ENCODE results near the gene HELLS.
A peak's percentile ranks its signal among the peaks of the same experiment; 100 is the strongest.
"Not testable (repeated sequence)": the region's sequence is repeated elsewhere in the genome, so short reads cannot be mapped to it uniquely, and the experiment has no call there.

Gene HELLS

DNA sequence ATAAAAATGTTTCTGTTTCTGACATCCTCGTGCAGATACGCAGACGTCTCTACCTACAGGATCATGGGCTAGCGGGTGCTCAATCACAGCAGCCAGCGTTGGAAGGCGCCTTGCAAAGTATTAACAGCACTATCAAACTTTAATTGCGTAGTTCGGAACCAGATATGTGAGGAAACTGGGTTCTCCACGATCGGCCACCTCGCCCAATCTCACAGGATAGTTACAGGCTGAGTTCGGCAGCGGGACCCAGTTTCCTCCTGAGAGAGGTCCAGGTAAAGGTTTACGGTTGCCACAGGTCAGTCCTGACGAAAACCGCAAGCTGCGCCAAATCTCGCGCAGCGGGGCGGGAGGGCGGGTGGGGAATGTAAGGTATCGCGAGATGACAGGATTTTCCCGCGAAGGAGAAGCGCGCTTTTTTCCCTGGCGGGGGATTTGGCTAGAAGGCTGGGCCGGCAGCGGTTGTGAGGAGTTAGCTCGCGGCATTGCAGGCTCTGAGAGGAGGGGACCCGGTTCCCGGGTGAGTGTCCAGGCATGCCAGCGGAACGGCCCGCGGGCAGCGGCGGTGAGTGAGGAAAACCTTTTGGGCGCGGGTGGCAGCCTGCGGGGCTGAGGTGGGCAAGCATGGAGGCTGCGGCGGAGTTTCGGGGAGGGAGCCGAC lies at the start of gene HELLS:
HELLS (plus strand) TSS at position 398 of the 658 bp plus-strand sequence; CDS start at position 532, 134 bp downstream.
- DNase-seq, result peak; percentile 82

GRCh38 chr10:94496010-94496409 lies 49.6 kb upstream of the HELLS start:
- DNase-seq, result no peak

- DNase-seq, result no peak
Observed at GRCh38 chr10:94496646-94497045, 48.9 kb upstream of the HELLS start.

DNA sequence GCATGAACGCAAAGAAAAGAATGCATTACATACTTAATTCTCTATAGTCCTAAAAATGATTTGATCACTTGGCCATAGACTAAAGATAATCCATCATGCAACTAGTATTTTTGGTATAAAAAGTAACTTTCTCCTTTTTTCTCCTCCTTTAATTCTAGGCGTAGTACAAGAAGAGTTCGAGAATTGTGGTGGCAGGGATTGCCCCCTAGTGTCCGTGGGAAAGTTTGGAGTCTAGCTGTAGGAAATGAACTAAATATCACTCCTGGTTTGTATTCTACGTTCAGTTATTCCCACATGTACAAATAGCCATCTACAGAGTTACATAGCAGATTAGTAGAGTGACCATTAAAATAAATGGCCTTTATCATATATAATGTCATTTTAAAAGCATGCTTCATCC lies 45.5 kb upstream of the HELLS start:
- no peak for DNase-seq

DNA sequence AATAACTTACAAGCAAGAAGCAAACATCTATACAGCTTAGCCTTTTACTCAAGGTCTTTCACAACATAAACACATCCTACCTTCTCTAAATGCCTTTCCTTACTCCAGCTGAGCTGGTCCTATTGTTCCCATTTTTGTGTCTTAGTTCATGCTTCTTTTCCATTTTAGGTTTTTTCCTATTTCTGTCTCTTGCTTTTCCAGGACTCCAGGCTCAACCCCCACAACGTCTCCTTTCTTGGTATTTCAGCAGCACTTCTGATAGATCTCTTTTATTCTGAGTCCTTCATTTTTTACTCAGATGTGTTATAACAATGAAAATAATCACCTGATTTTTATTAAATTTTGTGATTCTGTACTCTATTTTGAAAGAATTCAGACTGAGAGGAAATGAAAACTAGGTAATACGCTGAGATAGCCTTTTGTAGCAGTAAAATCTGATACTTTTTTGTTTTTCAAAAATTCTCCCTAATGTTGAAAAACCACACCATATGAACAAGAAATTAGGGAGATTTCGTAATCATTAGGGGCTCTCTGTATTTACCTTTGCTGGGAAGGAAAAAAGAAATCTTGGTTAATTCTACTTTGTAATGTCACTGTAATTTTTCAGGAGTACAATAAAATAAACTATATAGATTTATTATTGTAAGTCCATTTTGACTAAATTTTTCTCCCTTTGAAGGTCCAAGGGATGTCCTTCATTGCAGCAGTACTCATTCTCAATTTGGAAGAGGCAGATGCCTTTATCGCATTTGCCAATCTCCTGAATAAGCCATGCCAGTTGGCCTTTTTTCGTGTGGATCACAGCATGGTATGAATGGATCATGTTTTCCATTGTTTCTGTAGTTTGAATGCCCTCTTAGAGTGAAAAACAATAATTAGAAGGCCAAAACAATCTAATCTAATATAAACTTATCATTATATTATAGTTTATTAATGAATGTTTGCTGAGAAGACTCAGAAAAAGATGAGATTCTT lies 24.0 kb upstream of the HELLS start:
- DNase-seq, result no peak

DNA sequence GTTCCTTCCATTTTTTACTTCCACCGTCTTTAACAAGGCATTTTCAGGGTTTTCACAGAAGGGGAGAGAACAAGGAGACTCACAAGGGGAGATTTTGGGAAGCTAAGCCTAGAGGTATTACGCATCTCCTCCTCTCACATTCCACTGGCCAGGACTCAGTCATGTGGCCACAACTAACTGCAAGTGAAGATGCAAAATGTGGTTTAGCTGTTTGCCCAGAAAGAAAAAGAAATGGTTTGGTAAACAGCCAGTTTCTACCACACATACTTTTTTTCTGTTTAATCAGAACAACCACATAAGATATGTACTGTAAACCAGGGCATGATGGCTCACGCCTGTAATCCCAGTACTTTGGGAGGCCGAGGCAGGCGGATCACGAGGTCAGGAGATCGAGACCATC lies 21.4 kb upstream of the HELLS start:
- DNase-seq, result no peak

DNA sequence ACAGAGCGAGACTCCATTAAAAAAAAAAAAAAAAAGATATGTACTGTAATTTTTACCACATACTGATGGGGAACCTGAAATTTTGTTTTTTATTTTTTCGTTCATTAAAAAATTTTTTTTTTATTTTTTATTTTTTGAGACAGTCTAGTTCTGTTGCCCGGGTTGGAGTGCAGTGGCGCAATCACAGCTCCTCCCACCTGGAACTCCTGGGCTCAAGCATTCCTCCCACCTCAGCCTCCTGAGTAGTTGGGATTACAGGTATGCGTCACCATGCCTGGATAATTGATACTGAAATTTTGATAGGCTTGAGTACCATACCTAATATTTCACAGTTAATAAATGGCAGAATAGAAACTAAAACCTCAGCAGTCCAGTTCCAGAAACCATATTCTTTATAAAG lies 20.9 kb upstream of the HELLS start:
- DNase-seq, result no peak

DNA sequence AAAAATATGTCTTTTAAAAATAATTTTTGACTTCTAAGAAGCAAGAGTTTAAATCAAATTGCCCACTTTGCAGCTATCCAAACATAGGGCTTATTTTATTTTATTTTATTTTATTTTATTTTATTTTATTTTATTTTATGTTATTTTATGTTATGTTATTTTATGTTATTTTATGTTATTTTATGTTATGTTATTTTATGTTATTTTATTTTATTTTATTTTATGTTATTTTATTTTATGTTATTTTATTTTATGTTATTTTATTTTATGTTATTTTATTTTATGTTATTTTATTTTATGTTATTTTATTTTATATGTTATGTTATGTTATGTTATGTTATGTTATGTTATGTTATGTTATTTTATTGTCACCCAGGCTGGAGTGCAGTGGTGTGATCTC lies 14.0 kb upstream of the HELLS start:
- DNase-seq, result not testable (repeated sequence)

- no peak for DNase-seq
Observed at GRCh38 chr10:94533027-94533426, 12.6 kb upstream of the HELLS start.

GRCh38 chr10:94542282-94542681 lies 3.3 kb upstream of the HELLS start:
- not testable (repeated sequence) for DNase-seq

GRCh38 chr10:94546049-94546900 lies 687 bp downstream of the HELLS start:
- peak; percentile 5 for DNase-seq

DNA sequence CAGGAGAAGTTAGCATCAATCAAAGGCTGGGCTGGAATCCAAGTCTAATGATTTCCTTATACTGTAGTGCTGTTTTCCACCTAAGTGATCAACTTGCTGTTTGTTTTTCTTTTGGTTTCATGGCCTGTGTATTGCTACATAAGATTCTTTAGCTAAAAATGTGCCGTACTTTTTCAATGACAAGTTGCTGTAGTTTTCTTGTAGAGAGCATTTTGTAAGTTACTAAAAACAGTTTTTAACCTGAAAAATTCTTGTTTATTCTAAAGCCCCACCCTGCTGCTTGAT lies 1.3 kb downstream of the HELLS start:
- peak; percentile 3 for DNase-seq

- no peak for DNase-seq
Observed at GRCh38 chr10:94549221-94549620, 3.6 kb downstream of the HELLS start.

DNA sequence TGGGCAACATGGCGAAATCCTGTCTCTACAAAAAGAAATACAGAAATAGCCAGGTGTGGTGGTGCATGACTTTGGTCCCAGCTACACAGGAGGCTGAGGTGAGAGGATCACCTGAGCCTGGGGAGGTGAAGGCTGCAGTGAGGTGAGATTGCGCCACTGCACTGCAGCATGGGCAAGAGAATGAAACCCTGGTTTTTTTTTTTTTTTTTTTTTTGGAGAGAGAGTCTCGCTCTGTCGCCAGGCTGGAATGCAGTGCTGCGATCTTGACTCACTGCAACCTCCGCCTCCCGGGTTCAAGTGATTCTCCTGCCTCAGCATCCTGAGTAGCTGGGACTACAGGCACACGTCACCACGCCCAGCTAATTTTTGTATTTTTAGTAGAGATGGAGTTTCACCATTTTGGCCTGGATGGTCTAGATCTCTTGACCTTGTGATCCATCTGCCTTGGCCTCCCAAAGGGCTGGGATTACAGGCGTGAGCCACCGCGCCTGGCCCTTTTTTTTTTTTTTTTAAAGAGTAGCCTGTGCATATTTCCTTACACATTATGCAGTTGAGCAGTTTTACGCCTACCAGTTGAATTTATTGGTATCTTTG lies 22.2 kb downstream of the HELLS start:
- not testable (repeated sequence) for DNase-seq

GRCh38 chr10:94571081-94571480 lies 25.5 kb downstream of the HELLS start:
- no peak for DNase-seq

DNA sequence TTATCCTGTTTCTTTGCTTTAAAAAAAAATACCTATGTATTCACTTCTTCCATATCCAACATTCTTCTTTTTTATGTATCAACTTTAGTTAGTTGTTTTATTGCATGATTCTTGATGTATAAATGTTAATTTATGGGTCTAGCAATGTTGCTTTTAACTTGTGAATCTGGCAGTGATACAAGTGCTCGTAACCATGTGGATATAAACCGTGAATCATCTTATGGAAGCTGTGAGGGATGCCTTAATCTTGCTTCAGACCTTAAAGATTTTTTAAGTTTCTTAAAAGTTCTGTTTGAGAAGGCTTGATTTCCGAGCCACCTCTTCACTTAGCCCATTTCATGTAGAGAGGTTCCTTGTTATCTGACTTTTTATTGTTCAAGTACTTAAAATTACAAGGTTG lies 25.9 kb downstream of the HELLS start:
- no peak for DNase-seq

GRCh38 chr10:94578790-94579189 lies 33.2 kb downstream of the HELLS start:
- no peak for DNase-seq

- no peak for DNase-seq
Observed at GRCh38 chr10:94583124-94583523, 37.5 kb downstream of the HELLS start.

DNA sequence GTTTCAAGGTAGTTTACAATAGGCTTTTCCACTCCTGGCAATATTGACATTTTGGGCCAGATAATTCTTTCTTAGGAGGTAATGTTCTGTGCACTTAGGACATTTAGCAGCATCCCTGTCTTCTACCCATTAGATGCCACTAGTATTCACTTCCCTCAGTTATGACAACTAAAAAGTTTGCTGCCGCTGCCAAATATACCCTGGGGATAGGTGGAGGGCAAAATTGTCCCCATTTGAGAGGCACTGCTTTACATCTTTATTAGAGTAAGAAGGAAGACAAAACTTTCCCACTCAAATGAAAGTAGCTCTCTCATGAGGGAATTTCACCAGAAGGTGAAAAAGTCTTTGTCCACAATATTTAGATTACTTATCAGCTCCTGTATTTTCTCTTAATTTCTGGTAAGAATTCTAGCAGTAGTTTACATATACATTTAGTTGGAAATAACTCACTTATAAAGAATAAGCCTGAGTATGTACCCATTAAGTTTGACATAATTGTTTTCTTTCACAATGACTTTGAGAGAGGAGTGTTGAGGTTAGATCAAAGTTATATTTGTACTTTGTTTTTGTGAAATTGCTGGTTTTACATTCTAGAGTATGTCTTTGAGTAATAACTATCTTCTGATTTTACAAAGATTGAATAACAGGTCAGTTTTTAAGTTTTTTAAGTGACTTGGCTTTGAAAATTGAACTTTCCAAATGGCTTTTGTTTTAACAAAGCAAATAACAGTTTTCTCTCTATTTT lies 46.0 kb downstream of the HELLS start:
- DNase-seq, result no peak

GRCh38 chr10:94602729-94603515 lies 57.3 kb downstream of the HELLS start:
- DNase-seq, result no peak

DNA sequence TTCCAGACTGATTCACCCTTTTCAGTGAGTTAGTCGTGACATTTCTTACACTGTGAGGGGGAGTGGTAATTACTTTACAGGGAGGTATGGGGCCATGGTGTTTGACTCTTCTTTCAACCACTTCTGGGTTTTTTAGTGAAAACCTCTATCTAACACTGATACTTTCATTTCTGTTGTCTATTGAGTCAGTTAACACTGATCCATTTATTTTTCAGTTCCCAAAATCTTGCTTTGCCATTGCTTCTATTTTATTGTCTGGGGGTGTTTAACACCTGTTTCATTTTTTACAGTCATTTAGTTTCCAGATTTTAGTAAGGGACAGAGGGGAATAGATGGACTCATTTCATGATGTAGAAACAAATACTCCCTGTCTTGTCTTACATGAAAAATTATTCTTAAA lies 61.5 kb downstream of the HELLS start:
- DNase-seq, result no peak

Data from CD4-positive, alpha-beta T cell treated with Interleukin-17A for 1 hour (primary cell).